Breast epithelium (tissue), 3 donors: Measurements from ENCODE around the gene C10orf88.

Experiments used
- POLR2A ChIP-seq: fragments of 450-650 bp; IDR thresholded peaks from one replicate; pipeline ENCODE4 v1.6.1; 2016; ENCODE audit warnings: antibody characterized with exemption, mild to moderate bottlenecking, moderate library complexity
- POLR2AphosphoS5 ChIP-seq, 3 donors: sonication (generic); formaldehyde crosslinking; IDR thresholded peaks; one replicate each; pipeline ENCODE4 v1.6.1; 2017; ENCODE audit warnings: antibody characterized with exemption in 3 of 3
- TF ChIP-seq, protein P1 (sequence below), 3 donors: fragments of 450-650 bp; IDR thresholded peaks; one replicate each; pipeline ENCODE4 v1.5.1; 2016 to 2017; ENCODE audit warnings: antibody characterized with exemption in 3 of 3, mild to moderate bottlenecking in 3 of 3, moderate library complexity in 3 of 3

- TF ChIP-seq, protein P1, sequence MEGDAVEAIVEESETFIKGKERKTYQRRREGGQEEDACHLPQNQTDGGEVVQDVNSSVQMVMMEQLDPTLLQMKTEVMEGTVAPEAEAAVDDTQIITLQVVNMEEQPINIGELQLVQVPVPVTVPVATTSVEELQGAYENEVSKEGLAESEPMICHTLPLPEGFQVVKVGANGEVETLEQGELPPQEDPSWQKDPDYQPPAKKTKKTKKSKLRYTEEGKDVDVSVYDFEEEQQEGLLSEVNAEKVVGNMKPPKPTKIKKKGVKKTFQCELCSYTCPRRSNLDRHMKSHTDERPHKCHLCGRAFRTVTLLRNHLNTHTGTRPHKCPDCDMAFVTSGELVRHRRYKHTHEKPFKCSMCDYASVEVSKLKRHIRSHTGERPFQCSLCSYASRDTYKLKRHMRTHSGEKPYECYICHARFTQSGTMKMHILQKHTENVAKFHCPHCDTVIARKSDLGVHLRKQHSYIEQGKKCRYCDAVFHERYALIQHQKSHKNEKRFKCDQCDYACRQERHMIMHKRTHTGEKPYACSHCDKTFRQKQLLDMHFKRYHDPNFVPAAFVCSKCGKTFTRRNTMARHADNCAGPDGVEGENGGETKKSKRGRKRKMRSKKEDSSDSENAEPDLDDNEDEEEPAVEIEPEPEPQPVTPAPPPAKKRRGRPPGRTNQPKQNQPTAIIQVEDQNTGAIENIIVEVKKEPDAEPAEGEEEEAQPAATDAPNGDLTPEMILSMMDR (IDR thresholded peaks at IDR 0.05), result no peak
- TF ChIP-seq POLR2A (no peak), POLR2AphosphoS5 (IDR thresholded peaks at IDR 0.05) (no peak)
These were observed 47.3 kb upstream of the C10orf88 start for GRCh38 chr10:123001370-123001769.
